HG03159 (cell line): Measurements from ENCODE around the gene HDDC3.
"Not testable (repeated sequence)": the region's sequence is repeated elsewhere in the genome, so short reads cannot be mapped to it uniquely, and the experiment has no call there.

Experiments
- ATAC-seq: cut with Tn5 transposase; IDR thresholded peaks from one replicate; pipeline ENCODE4 v1.9.1; 2021; ENCODE audit warnings: mild to moderate bottlenecking, moderate library complexity; ENCODE audit not compliant: unreplicated experiment

The HDDC3 gene

GRCh38 chr15:90910441-90911301 lies 21.7 kb downstream of the HDDC3 start:
- ATAC-seq: no peak

GRCh38 chr15:90909976-90910375 lies 22.4 kb downstream of the HDDC3 start:
- no peak for ATAC-seq

GRCh38 chr15:90909449-90909848 lies 22.9 kb downstream of the HDDC3 start:
- not testable (repeated sequence) for ATAC-seq

- ATAC-seq: no peak
These were observed 24.4 kb downstream of the HDDC3 start for GRCh38 chr15:90907838-90908507.

GRCh38 chr15:90907051-90907660 lies 25.2 kb downstream of the HDDC3 start:
- no peak for ATAC-seq

GRCh38 chr15:90906181-90906849 lies 26.0 kb downstream of the HDDC3 start:
- no peak for ATAC-seq

- no peak for ATAC-seq
These were observed 26.8 kb downstream of the HDDC3 start for GRCh38 chr15:90905306-90906180.

GRCh38 chr15:90904746-90905145 lies 27.6 kb downstream of the HDDC3 start:
- no peak for ATAC-seq

- no peak for ATAC-seq
These were observed 28.4 kb downstream of the HDDC3 start for GRCh38 chr15:90903733-90904536.

- ATAC-seq: peak; percentile 61
These were observed 29.3 kb downstream of the HDDC3 start, which contains the start of gene MAN2A2 for GRCh38 chr15:90902840-90903732. Gene MAN2A2, plus strand, starts transcription at chr15:90903302. Its CDS starts 906 bp downstream, at chr15:90904208.

- ATAC-seq: peak; percentile 59
These were observed 30.1 kb downstream of the HDDC3 start for GRCh38 chr15:90902040-90902839.

GRCh38 chr15:90901175-90902039 lies 30.9 kb downstream of the HDDC3 start:
- ATAC-seq: no peak

- peak; percentile 61 for ATAC-seq
These were observed 35.2 kb downstream of the HDDC3 start for GRCh38 chr15:90897131-90897655.

GRCh38 chr15:90895571-90896117 lies 36.7 kb downstream of the HDDC3 start:
- no peak for ATAC-seq

- ATAC-seq: no peak
These were observed 38.9 kb downstream of the HDDC3 start for GRCh38 chr15:90893175-90894090.
